GM23248 (cell line): ENCODE results near the gene DUOX2. TPM values are rescaled to one million over a fixed set of nuclear protein-coding genes. Genes with fewer than 3 reads are reported as not detected.

ENCODE experiments used
- DNase-seq: peaks from one replicate; pipeline ENCODE4 v3.0.0-alpha.2; 2015
- H2AFZ ChIP-seq: fragments of 200-600 bp; sonication (generic); 2 replicates; pipeline ENCODE4 v1.6.1; 2016; ENCODE audit warnings: antibody characterized with exemption
- H3F3A ChIP-seq: fragments of 200-600 bp; sonication (generic); 2 replicates; pipeline ENCODE4 v1.6.1; 2016; ENCODE audit warnings: mild to moderate bottlenecking, antibody characterized with exemption, mixed run types; ENCODE audit not compliant: insufficient read depth
- H3K27ac ChIP-seq: fragments of 200-600 bp; sonication (generic); 2 replicates; pipeline ENCODE4 v1.5.1; 2016; ENCODE audit warnings: mild to moderate bottlenecking
- H3K27me3 ChIP-seq: fragments of 200-600 bp; sonication (generic); replicated peaks from 2 replicates; pipeline ENCODE4 v1.6.1; 2016; ENCODE audit warnings: mild to moderate bottlenecking; ENCODE audit not compliant: insufficient read depth
- H3K36me3 ChIP-seq: fragments of 200-600 bp; sonication (generic); 2 replicates; pipeline ENCODE4 v1.6.1; 2016; ENCODE audit warnings: low read depth, mild to moderate bottlenecking
- H3K4me1 ChIP-seq: fragments of 200-600 bp; sonication (generic); 2 replicates; pipeline ENCODE4 v1.6.1; 2016; ENCODE audit warnings: mild to moderate bottlenecking; ENCODE audit not compliant: insufficient read depth
- H3K4me2 ChIP-seq: fragments of 200-600 bp; sonication (generic); one replicate; pipeline ENCODE4 v1.6.1; 2016; ENCODE audit warnings: mild to moderate bottlenecking; ENCODE audit not compliant: unreplicated experiment
- H3K4me3 ChIP-seq: fragments of 200-600 bp; sonication (generic); 2 replicates; pipeline ENCODE4 v1.5.1; 2016; ENCODE audit warnings: mild to moderate bottlenecking
- H3K79me2 ChIP-seq: fragments of 200-600 bp; sonication (generic); 2 replicates; pipeline ENCODE4 v1.6.1; 2016; ENCODE audit warnings: mild to moderate bottlenecking; ENCODE audit not compliant: insufficient read depth
- H3K9ac ChIP-seq: fragments of 200-600 bp; sonication (generic); 2 replicates; pipeline ENCODE4 v1.6.1; 2016; ENCODE audit warnings: mild to moderate bottlenecking
- H3K9me2 ChIP-seq: fragments of 200-600 bp; sonication (generic); 2 replicates; pipeline ENCODE4 v1.6.1; 2016; ENCODE audit warnings: mixed run types, mild to moderate bottlenecking, moderate library complexity; ENCODE audit not compliant: insufficient read depth
- H3K9me3 ChIP-seq: fragments of 200-600 bp; sonication (generic); one replicate; pipeline ENCODE4 v1.6.1; 2017; ENCODE audit warnings: low read depth
- H4K20me1 ChIP-seq: fragments of 200-600 bp; sonication (generic); 2 replicates; pipeline ENCODE4 v1.6.0; 2016; ENCODE audit not compliant: insufficient read depth
- EZH2 ChIP-seq: fragments of 200-600 bp; sonication (generic); IDR thresholded peaks from 2 replicates; pipeline ENCODE4 v1.6.1; 2018; ENCODE audit warnings: antibody characterized with exemption, mild to moderate bottlenecking; ENCODE audit not compliant: insufficient read depth, poor library complexity, severe bottlenecking
- EZH2phosphoT487 ChIP-seq: fragments of 200-600 bp; sonication (generic); IDR thresholded peaks from 2 replicates; pipeline ENCODE4 v1.6.1; 2018; ENCODE audit warnings: antibody characterized with exemption, moderate library complexity, mild to moderate bottlenecking, low read depth; ENCODE audit not compliant: insufficient read depth
- WGBS, 2 experiments: methylation state at CpG; one replicate each; pipeline ENCODE4 v1.1.6; 2015 to 2017; ENCODE audit warnings: low lambda C conversion rate in 2 of 2, low coverage in 1 of 2; ENCODE audit errors: missing lambda C conversion rate in 2 of 2; 5-methylcytosine and 5-hydroxymethylcytosine counted together
- in situ Hi-C: fragments of 300-500 bp; cut with MboI; formaldehyde crosslinking; loops from 2 replicates; pipeline ENCODE4 v1.15.0; 2020
- polyA plus RNA-seq: library from polyadenylated mRNA; unstranded; fragments of >200 nt; fragmentation: Nextera tagmentation; extraction: Ambion mirVana; gene quantifications from 2 replicates; pipeline ENCODE4 v1.2.1, GENCODE V29; 2016
- total RNA-seq: library from RNA; depleted of rRNA; stranded (reverse); fragments of >200 nt; shearing (Covaris generic); gene quantifications from 2 replicates; pipeline ENCODE4 v1.2.3, GENCODE V29; 2014

Gene DUOX2
- total and polyA plus RNA-seq, 2 experiments from 2014 or later: 0.03 TPM; not detected in 1

GRCh38 chr15:45141386-45141785 is 27.4 kb upstream of the DUOX2 start:
- WGBS, 2 experiments: 70 to 76% methylated on average over 5 of the region's 5 CpGs
- Histone ChIP-seq H3K36me3 (no peaks in the 10 kb centered on the region), H3K4me3 (no peak overlapping the region), H4K20me1 (no peaks in the 10 kb centered on the region), H3K4me2 (no peak overlapping the region), H3K4me1 (peaks cover 5% of the 10 kb centered on the region), H3K9me3 (no peaks in the 10 kb centered on the region), H2AFZ (no peak overlapping the region), H3K9ac (no peak overlapping the region), H3K9me2 (no peaks in the 10 kb centered on the region), H3K27ac (no peak overlapping the region), H3K79me2 (no peaks in the 10 kb centered on the region), H3K27me3 (no peaks in the 10 kb centered on the region), H3F3A (no peaks in the 10 kb centered on the region)
- DNase-seq: no peak
- TF ChIP-seq EZH2: no peak
- TF ChIP-seq EZH2phosphoT487: no peak
- in situ Hi-C loops: no loop called here

- Histone ChIP-seq H3K4me1 (no peaks in the 10 kb centered on the region), H2AFZ (no peak overlapping the region), H3K9ac (no peak overlapping the region), H3F3A (no peaks in the 10 kb centered on the region), H3K9me3 (no peaks in the 10 kb centered on the region), H4K20me1 (no peaks in the 10 kb centered on the region), H3K4me2 (no peak overlapping the region), H3K27me3 (no peaks in the 10 kb centered on the region), H3K79me2 (no peaks in the 10 kb centered on the region), H3K36me3 (no peaks in the 10 kb centered on the region), H3K27ac (no peak overlapping the region), H3K9me2 (no peaks in the 10 kb centered on the region), H3K4me3 (no peak overlapping the region)
- TF ChIP-seq EZH2phosphoT487: no peak
- no peak for TF ChIP-seq EZH2
- 91 to 93% methylated on average over 10 of the region's 10 CpGs for WGBS, 2 experiments
- no peak for DNase-seq
- in situ Hi-C loops: no loop called here
Measured at GRCh38 chr15:45140557-45141250, 26.7 kb upstream of the DUOX2 start.

- DNase-seq: no peak
- Histone ChIP-seq H3K4me2 (no peak overlapping the region), H3K4me1 (no peaks in the 10 kb centered on the region), H3K4me3 (no peak overlapping the region), H3K9ac (no peak overlapping the region), H4K20me1 (no peaks in the 10 kb centered on the region), H3K27me3 (no peaks in the 10 kb centered on the region), H3K36me3 (no peaks in the 10 kb centered on the region), H3K27ac (no peak overlapping the region), H3K79me2 (no peaks in the 10 kb centered on the region), H3K9me2 (no peaks in the 10 kb centered on the region), H3K9me3 (no peaks in the 10 kb centered on the region), H3F3A (no peaks in the 10 kb centered on the region), H2AFZ (no peak overlapping the region)
- 90 to 94% methylated on average over 6 of the region's 6 CpGs for WGBS, 2 experiments
- in situ Hi-C loops: no loop called here
- TF ChIP-seq EZH2 (no peak), EZH2phosphoT487 (no peak)
Measured at GRCh38 chr15:45139770-45140169, 25.8 kb upstream of the DUOX2 start.

GRCh38 chr15:45138814-45139765 is 25.1 kb upstream of the DUOX2 start:
- TF ChIP-seq EZH2: no peak
- TF ChIP-seq EZH2phosphoT487: no peak

More at GRCh38 chr15:45138814-45139765, 25.1 kb upstream of the DUOX2 start:
- H3K27me3 ChIP-seq: no peaks in the 10 kb centered on the region
- no peaks in the 10 kb centered on the region for H3K36me3 ChIP-seq
- no peak overlapping the region for H3K4me3 ChIP-seq
- DNase-seq: no peak
- in situ Hi-C loops: no loop called here
- H3K9me3 ChIP-seq: no peaks in the 10 kb centered on the region
- H3K4me1 ChIP-seq: no peaks in the 10 kb centered on the region
- no peak overlapping the region for H3K27ac ChIP-seq
- H3F3A ChIP-seq: no peaks in the 10 kb centered on the region
- 76 to 80% methylated on average over 11 to 12 of the region's 12 CpGs for WGBS, 2 experiments
- H3K4me2 ChIP-seq: no peak overlapping the region
- H3K79me2 ChIP-seq: no peaks in the 10 kb centered on the region
- H3K9ac ChIP-seq: no peak overlapping the region
- H4K20me1 ChIP-seq: no peaks in the 10 kb centered on the region
- H2AFZ ChIP-seq: no peak overlapping the region
- H3K9me2 ChIP-seq: no peaks in the 10 kb centered on the region
